ENCODE data around the gene VAV2. TPM values are rescaled to one million over a fixed set of nuclear protein-coding genes. Genes with fewer than 3 reads are reported as not detected.

Gene VAV2
- total RNA-seq, 1 donor from 2014 or later, result 18.7 TPM

GRCh38 chr9:133835262-133835901, 156.7 kb downstream of the VAV2 start:
- TF ChIP-seq CTCF (conservative IDR thresholded peaks at IDR 0.05; ENCODE audit: low read depth, low read length), result no peak

DNA sequence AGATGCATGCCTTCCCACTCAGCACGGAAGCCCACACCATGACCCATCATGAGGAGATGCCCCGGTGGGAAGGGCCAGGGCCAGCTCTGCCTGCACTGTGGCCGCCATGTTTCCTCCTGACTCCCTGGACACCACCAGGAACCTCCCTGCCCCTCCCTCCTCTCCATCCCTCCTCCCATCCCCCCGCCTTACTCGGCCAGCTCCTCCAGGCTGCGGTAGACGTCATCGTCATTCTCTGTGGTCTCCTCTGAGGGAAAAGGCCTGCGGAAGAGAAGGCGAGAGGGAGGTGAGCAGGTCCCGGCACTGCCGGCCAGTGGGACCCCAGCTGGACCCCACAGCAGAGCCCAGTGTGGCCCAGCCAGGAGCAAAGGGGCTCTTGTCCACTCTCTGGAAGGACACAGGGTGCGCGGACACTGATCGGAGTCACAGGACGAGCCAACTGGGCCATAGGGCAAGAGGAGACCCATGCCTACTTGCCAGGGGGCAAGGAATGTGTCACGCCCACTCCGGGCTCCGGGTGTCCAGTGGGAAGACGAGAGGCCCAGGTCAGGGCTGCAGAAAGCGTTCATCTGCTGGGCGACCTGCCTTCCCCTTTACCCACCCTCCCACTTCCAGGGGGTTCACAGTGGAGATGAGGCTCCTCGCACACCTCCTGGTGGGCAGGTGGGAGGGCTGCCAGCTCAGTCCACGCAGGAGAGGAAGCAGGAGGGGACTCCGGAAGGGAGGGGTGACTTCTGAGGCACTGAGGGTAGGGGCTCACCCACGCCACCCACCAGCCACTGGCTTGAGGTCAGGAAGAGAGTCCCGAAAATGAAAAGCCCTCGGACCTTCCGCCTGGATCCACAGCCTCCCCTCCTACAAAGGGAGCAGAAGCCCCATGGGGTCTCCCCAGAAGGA, 157.8 kb downstream of the VAV2 start:
- no peak overlapping the region for H3K4me3 ChIP-seq (ENCODE audit: low read depth, low read length)
- TF ChIP-seq CTCF (conservative IDR thresholded peaks at IDR 0.05; ENCODE audit: low read depth, low read length), result no peak
- DNase-seq (ENCODE audit: low read depth), result no peak

More at GRCh38 chr9:133835262-133835901, 156.7 kb downstream of the VAV2 start:
- DNase-seq (ENCODE audit: low read depth), result no peak
- H3K4me3 ChIP-seq (ENCODE audit: low read depth, low read length), result no peak overlapping the region

DNA sequence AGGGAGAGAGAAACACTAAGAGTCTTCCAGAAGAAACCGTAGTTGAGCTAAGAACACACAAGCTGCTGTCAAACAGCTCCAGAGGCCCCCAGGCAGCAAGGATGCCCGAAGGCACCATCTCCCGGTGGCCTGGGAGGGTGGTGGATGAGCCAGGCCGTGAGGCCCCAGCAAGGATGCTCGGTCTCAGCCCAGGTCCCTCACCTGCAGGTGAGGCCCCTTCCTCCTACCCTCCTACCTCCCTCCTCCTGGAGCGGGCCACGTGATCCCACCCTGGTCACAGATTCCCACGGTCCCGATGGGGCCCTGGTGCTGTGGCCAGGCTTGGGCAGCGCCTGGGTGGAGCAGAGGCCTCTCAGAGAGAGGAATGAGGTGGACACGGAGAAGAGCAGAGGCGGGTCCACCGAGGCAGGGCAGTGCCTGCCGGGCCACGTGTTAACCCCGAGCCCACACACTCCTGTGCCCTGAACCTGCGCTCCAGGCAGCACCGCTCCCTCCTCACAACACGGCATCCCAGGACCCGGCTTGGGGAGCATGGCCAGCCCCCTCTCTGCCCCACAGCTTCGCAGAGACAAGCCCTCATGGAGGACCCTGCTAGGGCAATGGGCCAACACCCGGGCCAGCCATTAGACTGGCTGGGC, 158.6 kb downstream of the VAV2 start:
- H3K4me3 ChIP-seq (ENCODE audit: low read depth, low read length), result no peak overlapping the region
- no peak for DNase-seq (ENCODE audit: low read depth)
- no peak for TF ChIP-seq CTCF (conservative IDR thresholded peaks at IDR 0.05; ENCODE audit: low read depth, low read length)

DNA sequence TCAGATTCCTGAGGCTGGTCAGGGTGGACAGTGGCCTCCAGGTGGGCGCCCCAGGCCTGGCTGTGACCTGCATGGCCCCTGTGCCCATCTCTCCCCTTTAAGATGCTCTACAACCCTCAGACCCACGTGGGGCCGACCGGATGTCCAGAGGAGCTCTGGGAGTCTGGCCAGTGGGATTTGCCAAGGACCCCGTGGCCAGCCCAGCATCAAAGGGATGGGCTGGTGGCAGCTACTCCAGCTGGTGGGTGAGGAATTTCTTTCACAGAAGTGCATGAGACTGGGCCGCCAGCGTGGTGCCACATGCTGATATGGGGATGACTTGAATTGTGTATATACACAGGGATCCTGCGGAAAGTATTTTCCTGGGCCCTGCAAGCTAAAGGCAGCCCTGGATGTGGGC, 159.2 kb downstream of the VAV2 start:
- H3K4me3 ChIP-seq (ENCODE audit: low read depth, low read length), result no peak overlapping the region
- no peak for DNase-seq (ENCODE audit: low read depth)
- TF ChIP-seq CTCF (conservative IDR thresholded peaks at IDR 0.05; ENCODE audit: low read depth, low read length), result no peak

GRCh38 chr9:133830711-133831110, 161.4 kb downstream of the VAV2 start:
- DNase-seq (ENCODE audit: low read depth), result no peak
- no peak overlapping the region for H3K4me3 ChIP-seq (ENCODE audit: low read depth, low read length)
- no peak for TF ChIP-seq CTCF (conservative IDR thresholded peaks at IDR 0.05; ENCODE audit: low read depth, low read length)

- TF ChIP-seq CTCF (conservative IDR thresholded peaks at IDR 0.05; ENCODE audit: low read depth, low read length), result no peak
- H3K4me3 ChIP-seq (ENCODE audit: low read depth, low read length), result no peak overlapping the region
- DNase-seq (ENCODE audit: low read depth), result no peak
These were observed 161.8 kb downstream of the VAV2 start for GRCh38 chr9:133830310-133830709.

Measured in epithelial cell of proximal tubule (primary cell).